Measurements from ENCODE around the gene CPNE5.

DNA sequence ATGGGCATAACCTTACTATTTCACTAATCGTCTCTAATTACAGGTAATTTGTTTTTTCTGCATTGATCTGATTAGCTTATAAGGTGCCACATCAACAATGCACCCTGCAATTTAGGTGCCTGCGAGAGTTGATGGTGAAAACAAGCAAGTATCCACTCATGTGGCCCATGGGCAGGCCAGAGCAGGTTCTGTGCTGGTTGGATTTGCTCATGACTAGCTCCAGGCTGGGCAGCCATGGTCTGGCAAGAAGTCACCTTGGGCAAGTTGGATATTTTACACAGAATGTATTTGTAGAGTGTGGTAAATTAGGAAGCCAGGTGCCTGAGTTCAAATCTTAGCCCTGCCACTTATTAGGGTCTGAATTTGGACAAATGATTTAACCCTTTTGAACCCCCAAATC, 116.4 kb downstream of the CPNE5 start:
- TF ChIP-seq CTCF (IDR thresholded peaks at IDR 0.05) = no peak
- TF ChIP-seq POLR2AphosphoS5 (IDR thresholded peaks at IDR 0.05) = no peak

All from transverse colon (tissue), 4 donors.